ENCODE results near the gene ALDH2.
"Not testable (repeated sequence)": the region's sequence is repeated elsewhere in the genome, so short reads cannot be mapped to it uniquely, and the experiment has no call there.

The ALDH2 gene

GRCh38 chr12:111826316-111826715 is 59.6 kb downstream of the ALDH2 start:
- CTCF ChIA-PET: interaction anchor here (0.7 to 3.9 kb wide), 4 partner anchors 11 to 560 kb away, joined by 3 to 22 read pairs (median 11); partner anchors contain the start of gene MAPKAPK5
- H3K4me3 ChIP-seq (ENCODE audit: low read depth, low read length): no peak overlapping the region
- no peak for TF ChIP-seq CTCF (IDR thresholded peaks at IDR 0.05; ENCODE audit: insufficient read depth, low read length, missing control alignments)
- no peak for DNase-seq (ENCODE audit: low read depth, low spot score)
- POLR2A ChIA-PET: no interaction called here

GRCh38 chr12:111826992-111827391 is 60.3 kb downstream of the ALDH2 start:
- no peak overlapping the region for H3K4me3 ChIP-seq (ENCODE audit: low read depth, low read length)
- no peak for DNase-seq (ENCODE audit: low read depth, low spot score)
- TF ChIP-seq CTCF (IDR thresholded peaks at IDR 0.05; ENCODE audit: insufficient read depth, low read length, missing control alignments): no peak
- ChIA-PET CTCF (interaction anchor here (1.0 to 3.9 kb wide), 3 partner anchors 12 to 560 kb away, joined by 4 to 22 read pairs (median 18); no protein-coding TSS in a partner anchor), POLR2A (no interaction called here)

GRCh38 chr12:111827907-111828306 is 61.2 kb downstream of the ALDH2 start:
- POLR2A ChIA-PET: no interaction called here
- no peak for DNase-seq (ENCODE audit: low read depth, low spot score)
- CTCF ChIA-PET: interaction anchor here (1.0 to 3.9 kb wide), 2 partner anchors 15 to 39 kb away, joined by 3 to 22 read pairs; no protein-coding TSS in a partner anchor
- H3K4me3 ChIP-seq (ENCODE audit: low read depth, low read length): no peak overlapping the region
- TF ChIP-seq CTCF (IDR thresholded peaks at IDR 0.05; ENCODE audit: insufficient read depth, low read length, missing control alignments): no peak

GRCh38 chr12:111828338-111828979 is 61.7 kb downstream of the ALDH2 start:
- DNase-seq (ENCODE audit: low read depth, low spot score): no peak
- ChIA-PET CTCF (interaction anchor here (1.0 to 3.9 kb wide), 2 partner anchors 16 to 39 kb away, joined by 3 to 22 read pairs; no protein-coding TSS in a partner anchor), POLR2A (no interaction called here)
- no peak for TF ChIP-seq CTCF (IDR thresholded peaks at IDR 0.05; ENCODE audit: insufficient read depth, low read length, missing control alignments)
- H3K4me3 ChIP-seq (ENCODE audit: low read depth, low read length): no peak overlapping the region

GRCh38 chr12:111829635-111830034 is 62.9 kb downstream of the ALDH2 start:
- DNase-seq (ENCODE audit: low read depth, low spot score); CTCF ChIA-PET; H3K4me3 ChIP-seq (ENCODE audit: low read depth, low read length); POLR2A ChIA-PET: not testable (repeated sequence)

GRCh38 chr12:111834740-111835386 is 68.1 kb downstream of the ALDH2 start:
- CTCF ChIA-PET; POLR2A ChIA-PET; H3K4me3 ChIP-seq (ENCODE audit: low read depth, low read length); DNase-seq (ENCODE audit: low read depth, low spot score): not testable (repeated sequence)

GRCh38 chr12:111835531-111836181 is 68.9 kb downstream of the ALDH2 start:
- POLR2A ChIA-PET; DNase-seq (ENCODE audit: low read depth, low spot score); H3K4me3 ChIP-seq (ENCODE audit: low read depth, low read length); CTCF ChIA-PET: not testable (repeated sequence)
